Esophagus muscularis mucosa (tissue), 3 donors: Measurements from ENCODE around the gene CCDC182.

Experiments used
- POLR2A ChIP-seq: fragments of 450-650 bp; IDR thresholded peaks from one replicate; pipeline ENCODE4 v1.6.1; 2017; ENCODE audit warnings: antibody characterized with exemption, moderate library complexity, mild to moderate bottlenecking, low read depth
- TF ChIP-seq, protein P1 (sequence below), 3 experiments: fragments of 200-600 bp in 2 of 3; fragments of 450-650 bp in 1 of 3; sonication (generic) in 2 of 3; IDR thresholded peaks; one replicate each; pipeline ENCODE4 v1.5.1; 2017 to 2019; ENCODE audit warnings: antibody characterized with exemption in 3 of 3, mild to moderate bottlenecking in 2 of 3, moderate library complexity in 1 of 3

DNA sequence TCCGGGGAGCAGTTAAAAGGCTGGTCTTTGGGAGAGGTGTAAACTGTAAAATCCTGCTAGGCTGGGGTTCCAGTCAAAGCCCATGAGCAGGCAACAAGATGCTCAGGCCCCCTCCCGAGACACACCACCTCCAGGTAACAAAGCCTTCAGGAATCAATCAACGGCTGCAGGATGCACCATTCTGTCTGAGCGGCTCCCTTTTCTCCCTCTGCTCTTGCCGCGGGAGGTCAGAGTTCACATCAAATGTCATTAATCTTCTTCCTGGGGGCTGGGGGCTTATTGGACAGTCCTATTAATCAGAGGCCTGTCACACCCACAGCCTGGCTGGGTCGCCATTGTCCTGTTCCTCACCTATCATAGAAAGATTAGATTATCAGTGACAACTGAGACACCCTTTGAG, 11.9 kb upstream of the CCDC182 start:
- TF ChIP-seq, protein P1, sequence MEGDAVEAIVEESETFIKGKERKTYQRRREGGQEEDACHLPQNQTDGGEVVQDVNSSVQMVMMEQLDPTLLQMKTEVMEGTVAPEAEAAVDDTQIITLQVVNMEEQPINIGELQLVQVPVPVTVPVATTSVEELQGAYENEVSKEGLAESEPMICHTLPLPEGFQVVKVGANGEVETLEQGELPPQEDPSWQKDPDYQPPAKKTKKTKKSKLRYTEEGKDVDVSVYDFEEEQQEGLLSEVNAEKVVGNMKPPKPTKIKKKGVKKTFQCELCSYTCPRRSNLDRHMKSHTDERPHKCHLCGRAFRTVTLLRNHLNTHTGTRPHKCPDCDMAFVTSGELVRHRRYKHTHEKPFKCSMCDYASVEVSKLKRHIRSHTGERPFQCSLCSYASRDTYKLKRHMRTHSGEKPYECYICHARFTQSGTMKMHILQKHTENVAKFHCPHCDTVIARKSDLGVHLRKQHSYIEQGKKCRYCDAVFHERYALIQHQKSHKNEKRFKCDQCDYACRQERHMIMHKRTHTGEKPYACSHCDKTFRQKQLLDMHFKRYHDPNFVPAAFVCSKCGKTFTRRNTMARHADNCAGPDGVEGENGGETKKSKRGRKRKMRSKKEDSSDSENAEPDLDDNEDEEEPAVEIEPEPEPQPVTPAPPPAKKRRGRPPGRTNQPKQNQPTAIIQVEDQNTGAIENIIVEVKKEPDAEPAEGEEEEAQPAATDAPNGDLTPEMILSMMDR (IDR thresholded peaks at IDR 0.05): no peak
- no peak for TF ChIP-seq POLR2A
